Stimulated activated CD4-positive, alpha-beta T cell treated with anti-CD3 and anti-CD28 coated beads, Interleukin-2, amount 100 ng/mL, for 48 hours (primary cell): ENCODE data around the gene PLET1.

Experiments used
- DNase-seq, 2 donors: peaks; one replicate each; pipeline ENCODE4 v3.0.0-alpha.2; 2020

PLET1 gene

GRCh38 chr11:112260490-112260889 is at the start of gene PLET1:
PLET1 (minus strand) TSS chr11:112260860; CDS start chr11:112260589, 271 bp downstream.
- DNase-seq = no peak

DNA sequence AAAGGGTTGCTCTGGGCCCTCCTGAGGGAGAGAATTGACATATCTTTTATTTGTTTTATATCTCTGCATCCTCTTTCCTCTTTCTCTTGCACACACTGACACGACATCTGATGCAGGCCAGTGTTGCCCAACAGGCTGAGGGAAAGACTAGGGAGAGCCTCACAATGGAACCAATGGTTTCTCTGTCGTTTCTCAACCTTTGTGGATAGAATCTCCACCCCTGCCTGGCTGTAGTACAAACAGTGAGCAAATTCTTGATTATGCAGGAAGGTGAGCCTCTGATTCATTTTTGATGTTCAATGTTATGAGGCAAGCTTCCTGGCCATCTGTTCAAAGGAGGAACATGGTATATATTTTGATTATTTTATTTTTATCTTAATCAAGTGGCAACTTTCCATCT is 49.8 kb upstream of the PLET1 start:
- no peak for DNase-seq

DNA sequence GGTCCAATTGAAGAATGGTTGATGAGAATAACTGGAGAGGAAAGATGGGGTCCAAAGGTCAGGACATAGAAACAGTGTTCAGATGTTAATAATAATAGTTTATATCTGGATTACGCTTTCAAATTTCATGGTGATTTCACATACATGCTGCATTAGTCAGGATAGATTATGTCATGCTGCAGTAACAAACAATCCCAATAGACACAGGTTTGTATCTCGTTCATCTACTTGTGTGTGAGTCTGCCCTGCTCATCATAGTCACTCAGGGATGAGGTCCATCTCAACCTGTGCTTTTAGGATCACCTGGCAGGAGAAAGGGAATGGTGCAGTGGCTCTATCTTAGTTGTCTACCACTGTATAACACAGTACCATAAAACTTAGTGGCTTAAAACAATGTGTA is 48.0 kb upstream of the PLET1 start:
- no peak for DNase-seq

- DNase-seq = no peak
Observed at GRCh38 chr11:112307616-112308015, 47.0 kb upstream of the PLET1 start.

DNA sequence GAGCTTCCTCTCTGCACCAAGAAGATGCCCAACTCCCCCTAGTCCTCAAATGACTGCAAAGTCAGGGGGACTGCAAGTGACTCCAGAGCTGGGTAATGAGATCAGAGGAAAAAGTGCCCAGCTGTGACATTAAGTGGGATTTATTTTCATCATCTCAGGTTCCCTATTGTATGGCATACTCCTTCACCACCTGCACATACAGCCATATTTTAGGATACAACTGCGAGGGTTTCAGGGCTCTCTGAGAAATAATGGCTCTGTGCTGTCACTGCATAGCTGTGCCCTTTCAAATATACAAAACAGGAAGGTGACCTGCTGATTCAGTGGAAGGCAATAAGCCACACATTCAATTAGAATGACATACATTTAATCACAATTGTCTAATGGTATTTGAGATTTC is 45.6 kb upstream of the PLET1 start:
- DNase-seq = no peak

GRCh38 chr11:112304914-112305313 is 44.3 kb upstream of the PLET1 start:
- DNase-seq = no peak

GRCh38 chr11:112303616-112304015 is 43.0 kb upstream of the PLET1 start:
- no peak for DNase-seq

DNA sequence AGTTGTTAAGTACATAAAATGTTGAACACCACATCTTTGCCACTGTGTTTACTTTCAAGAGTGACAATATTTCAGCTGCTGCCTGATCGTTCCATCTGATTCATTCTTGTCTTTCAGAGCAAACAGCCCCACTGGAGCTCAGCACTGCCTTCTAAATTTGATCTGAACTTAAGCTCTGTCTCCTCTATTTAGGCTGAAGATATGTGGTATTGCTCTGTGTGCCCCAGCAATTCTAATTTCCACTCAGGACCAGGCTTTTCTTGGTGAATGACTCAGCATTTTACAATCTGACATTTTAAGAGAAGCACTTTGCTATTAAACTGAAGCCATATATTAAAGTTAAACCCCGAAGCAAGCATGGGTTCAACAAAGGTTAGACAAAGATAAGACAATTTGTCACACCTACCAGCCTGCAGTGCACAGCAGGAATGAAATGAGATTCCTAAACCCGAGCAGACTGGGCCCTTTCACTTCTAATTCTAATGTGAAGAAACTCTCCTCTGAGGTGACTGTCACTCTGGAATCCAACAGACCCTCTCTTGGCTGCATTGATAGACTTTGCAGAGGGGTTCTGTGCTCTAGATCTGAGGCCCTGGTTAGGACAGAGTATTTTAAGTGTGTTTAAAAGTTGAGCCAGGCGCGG is 41.7 kb upstream of the PLET1 start:
- DNase-seq = no peak

GRCh38 chr11:112300094-112300786 is 39.6 kb upstream of the PLET1 start:
- DNase-seq = no peak

GRCh38 chr11:112298535-112298934 is 37.9 kb upstream of the PLET1 start:
- DNase-seq = no peak

GRCh38 chr11:112297248-112297866 is 36.7 kb upstream of the PLET1 start:
- peak; percentile 13 to 21 for DNase-seq

DNA sequence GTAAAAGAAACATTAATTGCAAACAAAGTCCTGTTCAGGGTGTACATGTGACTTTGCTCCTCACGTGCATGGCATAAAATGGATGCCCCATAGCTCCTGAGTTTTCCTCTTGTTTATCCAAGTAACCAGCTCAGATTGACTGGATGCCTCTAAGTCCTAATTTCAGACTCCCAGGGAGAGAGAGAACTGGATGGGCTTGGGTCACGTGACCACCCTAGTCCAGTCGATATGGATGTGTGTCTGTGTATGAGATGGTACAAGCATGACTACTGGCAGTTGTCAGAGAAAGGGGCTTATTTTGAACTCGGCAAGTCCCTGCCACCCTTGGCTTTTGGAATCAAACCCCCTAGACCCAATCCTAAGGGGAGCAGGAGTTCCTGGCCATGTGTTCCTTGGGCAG is 35.4 kb upstream of the PLET1 start:
- DNase-seq = no peak

- no peak for DNase-seq
Observed at GRCh38 chr11:112294688-112295340, 34.2 kb upstream of the PLET1 start.

GRCh38 chr11:112293614-112294013 is 33.0 kb upstream of the PLET1 start:
- DNase-seq = no peak

DNA sequence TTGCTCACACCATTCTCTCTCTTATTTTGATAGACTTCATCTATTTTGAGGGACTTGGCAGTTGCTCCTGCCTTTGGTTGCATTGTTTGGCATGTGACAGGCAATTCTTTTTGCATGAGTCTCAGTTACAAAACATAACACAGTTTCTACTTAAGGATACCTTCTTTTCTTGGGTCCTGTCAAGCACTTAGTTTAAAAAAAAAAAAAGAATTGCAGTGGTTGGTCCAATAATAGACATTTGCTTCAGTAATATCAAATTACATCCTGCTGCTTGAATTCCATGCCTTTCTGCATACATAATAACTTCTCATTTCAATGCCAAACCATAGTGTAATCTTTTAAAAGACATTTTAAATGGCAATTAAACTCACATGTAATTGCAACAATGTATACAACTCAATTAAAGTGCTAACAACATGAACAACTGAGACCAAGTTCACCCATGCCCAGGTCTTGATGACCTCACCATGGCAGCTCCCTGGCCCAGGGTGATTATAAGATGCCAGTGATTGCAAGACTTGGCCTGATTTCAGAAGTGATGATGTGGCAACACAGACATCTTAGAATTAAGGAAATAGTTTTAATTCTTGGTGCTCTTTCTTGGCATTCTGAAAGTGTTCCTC is 32.2 kb upstream of the PLET1 start:
- DNase-seq = no peak

- no peak for DNase-seq
Observed at GRCh38 chr11:112292188-112292587, 31.5 kb upstream of the PLET1 start.

DNA sequence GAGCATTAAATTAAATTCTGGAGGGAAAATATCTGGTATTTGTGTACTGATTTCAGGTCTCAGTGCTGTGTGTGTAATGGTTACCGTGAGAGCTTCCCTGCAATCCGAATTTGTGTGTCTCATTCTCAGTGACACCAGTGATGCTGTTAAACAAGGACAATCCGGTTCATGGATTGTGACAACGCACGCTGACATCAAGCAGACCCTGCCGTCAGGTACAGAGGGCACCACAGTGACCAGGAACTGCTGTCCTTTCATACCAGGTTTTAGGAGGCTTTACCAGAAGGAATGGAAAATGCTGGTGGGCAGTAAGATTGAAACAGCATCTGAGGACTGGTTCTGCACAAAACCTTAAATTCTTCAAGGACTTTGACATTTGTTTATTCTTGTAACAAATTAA is 30.5 kb upstream of the PLET1 start:
- no peak for DNase-seq

- no peak for DNase-seq
Observed at GRCh38 chr11:112290493-112290850, 29.8 kb upstream of the PLET1 start.

DNA sequence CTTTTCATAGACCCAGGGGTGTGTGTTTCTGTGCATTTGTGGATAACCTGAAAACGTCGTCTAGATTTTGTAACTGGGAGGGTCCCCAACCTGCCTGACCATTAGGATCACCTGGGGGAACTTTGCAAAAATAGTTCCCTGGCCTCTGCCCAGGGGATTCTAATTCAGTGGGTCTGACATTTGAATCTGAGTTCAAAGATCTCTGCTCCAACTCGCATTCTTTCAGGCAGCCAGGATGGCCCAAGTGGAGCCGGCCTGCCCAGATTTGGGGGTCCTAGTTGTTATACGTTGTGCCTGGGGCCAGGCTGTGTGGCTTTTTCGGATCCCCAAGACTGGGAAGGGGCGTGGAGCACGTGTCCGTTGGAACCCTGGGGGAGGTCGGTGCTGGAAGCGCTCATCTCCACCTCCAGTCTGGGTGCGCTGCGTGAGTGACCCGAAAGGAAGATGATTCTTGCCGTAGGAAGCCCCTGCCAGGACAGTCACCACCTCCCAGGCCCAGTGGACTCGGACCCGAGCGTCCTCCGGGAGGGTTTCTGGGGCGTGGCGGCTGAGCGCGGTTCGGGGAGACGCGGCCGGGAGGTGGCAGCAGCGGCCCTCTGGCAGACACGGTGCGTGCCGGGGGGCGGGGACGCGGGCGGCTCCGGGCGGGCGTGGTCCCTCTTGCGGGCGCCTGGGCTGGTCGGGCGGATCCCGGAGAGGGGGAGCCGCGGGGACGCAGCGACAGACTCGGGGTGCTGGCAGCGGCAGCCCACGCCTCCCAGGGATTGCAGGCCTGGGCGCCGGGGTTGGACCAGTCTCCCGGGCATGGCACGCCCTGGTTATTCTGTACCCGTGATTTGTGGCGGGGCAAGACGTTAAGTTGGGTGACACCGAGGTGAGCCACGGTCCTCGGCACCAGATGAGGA is 29.2 kb upstream of the PLET1 start:
- DNase-seq = peak; percentile 74 to 84

GRCh38 chr11:112288021-112288420 is 27.4 kb upstream of the PLET1 start:
- DNase-seq = no peak

- no peak for DNase-seq
Observed at GRCh38 chr11:112285841-112286311, 25.2 kb upstream of the PLET1 start.

GRCh38 chr11:112281726-112282125 is 21.1 kb upstream of the PLET1 start:
- DNase-seq = no peak
